Mesothelial cell of epicardium (in vitro differentiated cells): Measurements from ENCODE around the gene AK4. TPM values are rescaled to one million over a fixed set of nuclear protein-coding genes. Genes with fewer than 3 reads are reported as not detected.

Experiments used
- DNase-seq, 2 experiments: peaks; one replicate each; pipeline ENCODE4 v3.0.0; 2021; ENCODE audit warnings: low spot score in 2 of 2; ENCODE audit not compliant: unreplicated experiment in 2 of 2
- H3K27ac Mint-ChIP-seq: 2 replicates; pipeline ENCODE4 v1.8.0; 2021; ENCODE audit warnings: mixed read lengths
- H3K27me3 Mint-ChIP-seq: 2 replicates; pipeline ENCODE4 v1.8.0; 2021; ENCODE audit warnings: low read depth, mixed read lengths
- H3K36me3 Mint-ChIP-seq: 2 replicates; pipeline ENCODE4 v1.8.0; 2021; ENCODE audit warnings: mixed read lengths
- H3K4me1 Mint-ChIP-seq: 2 replicates; pipeline ENCODE4 v1.8.0; 2021; ENCODE audit warnings: mixed read lengths
- H3K4me3 Mint-ChIP-seq: 2 replicates; pipeline ENCODE4 v1.8.0; 2021; ENCODE audit warnings: mild to moderate bottlenecking, moderate library complexity, mixed read lengths
- H3K9me3 Mint-ChIP-seq: 2 replicates; pipeline ENCODE4 v1.8.0; 2021; ENCODE audit warnings: mixed read lengths
- CTCF ChIP-seq: fragments of 200-600 bp; sonication (generic); IDR thresholded peaks from one replicate; pipeline ENCODE4 v1.5.0; 2021; ENCODE audit warnings: antibody characterized with exemption; ENCODE audit not compliant: unreplicated experiment
- total RNA-seq: library from RNA; stranded (reverse); gene quantifications from 3 replicates; pipeline ENCODE4 v1.2.1, GENCODE V29; 2021

AK4 gene
- total RNA-seq, 1 donor from 2014 or later, result 20.7 TPM

- no peaks in the 10 kb centered on the region for H3K36me3 Mint-ChIP-seq
- peaks cover 23% of the 10 kb centered on the region for H3K4me1 Mint-ChIP-seq
- H3K9me3 Mint-ChIP-seq, result no peaks in the 10 kb centered on the region
- no peak for TF ChIP-seq CTCF
- no peaks in the 10 kb centered on the region for H3K27me3 Mint-ChIP-seq
- no peak for DNase-seq
- no peak overlapping the region for H3K27ac Mint-ChIP-seq
- no peak overlapping the region for H3K4me3 Mint-ChIP-seq
Measured at GRCh38 chr1:65170511-65171142, 22.6 kb downstream of the AK4 start.

DNA sequence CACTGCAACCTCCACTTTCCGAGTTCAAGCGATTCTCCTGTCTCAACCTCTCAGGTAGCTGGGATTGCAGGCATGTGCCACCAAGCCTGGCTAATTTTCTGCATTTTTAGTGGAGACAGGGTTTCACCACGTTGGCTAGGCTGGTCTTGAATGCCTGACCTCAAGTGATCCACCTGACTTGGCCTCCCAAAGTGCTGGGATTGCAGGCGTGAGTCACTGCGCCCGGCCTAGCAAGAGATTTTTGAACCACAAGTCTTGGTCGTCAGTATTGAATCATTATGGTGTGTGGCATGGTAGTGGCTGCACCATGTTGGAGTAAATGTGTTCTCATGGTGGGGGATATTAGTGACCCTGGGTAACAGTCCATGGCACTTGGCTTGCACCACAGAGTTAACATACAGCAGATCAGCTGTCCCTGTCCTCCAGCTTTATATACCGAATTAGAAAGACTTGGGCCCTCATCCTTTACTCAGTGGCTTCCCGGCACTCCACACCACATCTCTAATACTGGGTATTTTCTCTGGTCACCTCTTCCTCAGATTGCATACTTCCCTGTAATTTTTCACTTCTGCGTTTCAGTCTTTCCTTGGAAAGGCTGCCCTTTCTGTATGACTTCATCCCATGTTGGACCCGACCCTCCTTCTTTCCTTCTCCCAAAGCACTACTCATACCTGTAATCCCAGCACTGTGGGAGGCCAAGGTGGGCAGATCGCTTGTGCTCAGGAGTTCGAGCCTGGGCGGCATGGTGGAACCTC is 25.1 kb downstream of the AK4 start:
- DNase-seq, result no peak
- Mint-ChIP-seq H3K27me3 (no peaks in the 10 kb centered on the region), H3K4me1 (peaks cover 22% of the 10 kb centered on the region), H3K9me3 (no peaks in the 10 kb centered on the region), H3K27ac (no peak overlapping the region), H3K36me3 (no peaks in the 10 kb centered on the region), H3K4me3 (no peak overlapping the region)
- no peak for TF ChIP-seq CTCF

GRCh38 chr1:65174585-65174984 is 26.6 kb downstream of the AK4 start:
- no peaks in the 10 kb centered on the region for H3K27me3 Mint-ChIP-seq
- H3K9me3 Mint-ChIP-seq, result no peaks in the 10 kb centered on the region
- TF ChIP-seq CTCF, result no peak
- DNase-seq, result no peak
- H3K27ac Mint-ChIP-seq, result no peak overlapping the region
- no peaks in the 10 kb centered on the region for H3K36me3 Mint-ChIP-seq
- H3K4me1 Mint-ChIP-seq, result peaks cover 18% of the 10 kb centered on the region
- H3K4me3 Mint-ChIP-seq, result no peak overlapping the region

GRCh38 chr1:65175171-65176055 is 27.4 kb downstream of the AK4 start:
- H3K27ac Mint-ChIP-seq, result no peak overlapping the region
- no peaks in the 10 kb centered on the region for H3K36me3 Mint-ChIP-seq
- no peak for DNase-seq
- H3K27me3 Mint-ChIP-seq, result no peaks in the 10 kb centered on the region
- TF ChIP-seq CTCF, result no peak
- H3K4me1 Mint-ChIP-seq, result peaks cover 14% of the 10 kb centered on the region
- H3K4me3 Mint-ChIP-seq, result no peak overlapping the region
- no peaks in the 10 kb centered on the region for H3K9me3 Mint-ChIP-seq

DNA sequence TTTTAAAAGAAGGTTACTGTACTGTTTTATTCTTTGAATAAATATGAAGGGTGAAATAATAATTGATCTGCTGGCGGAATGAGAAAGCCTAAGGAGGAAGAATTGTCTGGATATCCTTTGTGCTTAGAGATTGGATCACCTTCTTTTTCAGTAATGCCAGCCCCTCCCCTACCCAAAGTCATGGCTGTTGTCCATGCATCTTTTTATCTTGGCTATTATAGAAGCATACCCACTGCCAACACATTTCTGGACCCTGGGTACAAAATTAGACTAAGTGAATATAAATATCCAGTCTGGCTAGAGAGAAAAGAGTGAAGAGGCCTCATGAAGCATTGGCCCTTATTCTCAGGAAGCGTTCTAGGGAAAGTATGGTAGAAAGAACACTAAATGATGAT is 28.1 kb downstream of the AK4 start:
- no peak overlapping the region for H3K4me3 Mint-ChIP-seq
- H3K9me3 Mint-ChIP-seq, result no peaks in the 10 kb centered on the region
- no peak for DNase-seq
- TF ChIP-seq CTCF, result no peak
- no peak overlapping the region for H3K27ac Mint-ChIP-seq
- peaks cover 9% of the 10 kb centered on the region for H3K4me1 Mint-ChIP-seq
- no peaks in the 10 kb centered on the region for H3K36me3 Mint-ChIP-seq
- no peaks in the 10 kb centered on the region for H3K27me3 Mint-ChIP-seq
